ENCODE measurements around the gene RPRD1B.

Gene RPRD1B

DNA sequence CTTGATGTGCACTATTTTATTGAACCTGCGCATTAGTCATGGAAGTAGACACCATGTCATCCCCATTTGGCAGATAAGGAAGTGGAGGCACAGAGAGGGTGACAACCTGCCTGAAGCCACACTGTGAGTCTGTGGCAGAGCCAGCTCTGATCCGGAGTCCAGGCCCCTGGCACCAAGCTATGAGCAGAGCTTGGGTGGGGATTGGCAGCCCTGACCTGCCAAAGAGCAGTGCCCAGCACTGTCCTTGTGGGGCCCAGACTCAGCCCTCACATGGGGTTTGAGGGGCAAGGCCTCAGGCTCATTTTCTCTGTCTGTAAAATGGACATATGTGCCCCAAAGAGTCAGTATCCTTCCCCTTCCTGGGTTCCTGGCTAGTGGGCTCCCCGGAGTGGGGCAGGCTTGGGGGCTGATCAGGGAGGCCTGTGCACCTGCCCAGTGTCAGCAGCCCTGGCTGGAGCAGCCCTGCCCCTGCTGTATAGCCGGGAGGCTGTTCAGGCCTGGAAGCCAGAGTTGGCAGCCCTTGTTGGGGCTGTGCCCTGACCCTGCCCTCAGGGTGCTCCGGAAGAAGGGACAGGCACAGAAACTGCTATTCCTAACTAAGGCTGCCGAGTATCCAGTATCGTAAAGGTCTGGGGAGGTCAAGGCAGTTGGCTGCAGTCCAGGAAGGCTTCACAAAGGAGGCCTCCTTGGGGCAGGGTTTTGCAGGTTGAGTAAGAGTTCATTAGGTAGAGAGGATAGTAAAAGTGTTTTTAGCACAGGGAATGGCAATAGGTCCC is 92.8 kb downstream of the RPRD1B start:
- TF ChIP-seq, protein P1, sequence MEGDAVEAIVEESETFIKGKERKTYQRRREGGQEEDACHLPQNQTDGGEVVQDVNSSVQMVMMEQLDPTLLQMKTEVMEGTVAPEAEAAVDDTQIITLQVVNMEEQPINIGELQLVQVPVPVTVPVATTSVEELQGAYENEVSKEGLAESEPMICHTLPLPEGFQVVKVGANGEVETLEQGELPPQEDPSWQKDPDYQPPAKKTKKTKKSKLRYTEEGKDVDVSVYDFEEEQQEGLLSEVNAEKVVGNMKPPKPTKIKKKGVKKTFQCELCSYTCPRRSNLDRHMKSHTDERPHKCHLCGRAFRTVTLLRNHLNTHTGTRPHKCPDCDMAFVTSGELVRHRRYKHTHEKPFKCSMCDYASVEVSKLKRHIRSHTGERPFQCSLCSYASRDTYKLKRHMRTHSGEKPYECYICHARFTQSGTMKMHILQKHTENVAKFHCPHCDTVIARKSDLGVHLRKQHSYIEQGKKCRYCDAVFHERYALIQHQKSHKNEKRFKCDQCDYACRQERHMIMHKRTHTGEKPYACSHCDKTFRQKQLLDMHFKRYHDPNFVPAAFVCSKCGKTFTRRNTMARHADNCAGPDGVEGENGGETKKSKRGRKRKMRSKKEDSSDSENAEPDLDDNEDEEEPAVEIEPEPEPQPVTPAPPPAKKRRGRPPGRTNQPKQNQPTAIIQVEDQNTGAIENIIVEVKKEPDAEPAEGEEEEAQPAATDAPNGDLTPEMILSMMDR (IDR thresholded peaks at IDR 0.05; ENCODE audit: insufficient read depth, low read length, missing control alignments), result no peak
- ChIA-PET CTCF (interaction anchor here (0.8 to 1.3 kb wide), 6 partner anchors 10 to 95 kb away, joined by 3 to 7 read pairs (median 4); no protein-coding TSS in a partner anchor), POLR2A (no interaction called here)
- no peak overlapping the region for H3K4me3 ChIP-seq (ENCODE audit: low read depth, low read length)
- no peak for DNase-seq (ENCODE audit: low read depth, low spot score)

DNA sequence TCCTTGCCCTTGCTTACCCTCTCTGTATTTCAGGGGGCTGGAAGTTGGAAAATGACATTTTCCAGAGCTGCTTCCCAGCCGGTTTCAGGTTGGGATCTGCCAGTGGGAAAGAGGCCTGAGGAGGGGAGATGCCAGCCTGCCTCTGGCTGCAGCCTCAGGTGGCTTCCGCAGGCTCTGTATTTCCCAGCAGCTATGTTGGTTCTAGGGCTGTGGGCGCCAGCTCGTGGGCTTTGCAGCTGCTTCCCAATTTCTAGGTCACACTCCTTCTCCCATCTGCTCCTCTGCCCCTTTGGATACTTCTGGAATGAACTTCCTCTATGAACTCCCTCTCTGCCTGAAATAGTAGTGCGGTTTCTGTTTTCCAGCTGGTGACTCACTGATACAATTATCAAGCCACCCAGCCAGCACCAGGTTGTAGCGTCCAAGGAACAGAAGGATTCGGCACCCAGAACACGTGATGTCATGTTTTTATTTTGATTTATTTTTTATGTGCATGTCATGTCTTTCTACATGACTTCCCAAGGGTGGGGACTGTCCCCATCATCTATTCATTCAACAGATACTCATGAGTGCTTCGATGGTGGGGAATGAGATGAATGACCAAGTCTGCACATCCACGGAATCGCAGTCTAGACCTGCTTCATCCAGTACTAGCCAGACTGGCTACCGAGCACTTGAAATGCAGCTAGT is 93.5 kb downstream of the RPRD1B start:
- no peak for DNase-seq (ENCODE audit: low read depth, low spot score)
- CTCF ChIA-PET, result interaction anchor here (0.8 to 1.3 kb wide), 5 partner anchors 9 to 94 kb away, joined by 3 to 7 read pairs (median 4); no protein-coding TSS in a partner anchor
- no peak overlapping the region for H3K4me3 ChIP-seq (ENCODE audit: low read depth, low read length)
- TF ChIP-seq, protein P1 (IDR thresholded peaks at IDR 0.05; ENCODE audit: insufficient read depth, low read length, missing control alignments), result no peak
- POLR2A ChIA-PET, result no interaction called here

DNA sequence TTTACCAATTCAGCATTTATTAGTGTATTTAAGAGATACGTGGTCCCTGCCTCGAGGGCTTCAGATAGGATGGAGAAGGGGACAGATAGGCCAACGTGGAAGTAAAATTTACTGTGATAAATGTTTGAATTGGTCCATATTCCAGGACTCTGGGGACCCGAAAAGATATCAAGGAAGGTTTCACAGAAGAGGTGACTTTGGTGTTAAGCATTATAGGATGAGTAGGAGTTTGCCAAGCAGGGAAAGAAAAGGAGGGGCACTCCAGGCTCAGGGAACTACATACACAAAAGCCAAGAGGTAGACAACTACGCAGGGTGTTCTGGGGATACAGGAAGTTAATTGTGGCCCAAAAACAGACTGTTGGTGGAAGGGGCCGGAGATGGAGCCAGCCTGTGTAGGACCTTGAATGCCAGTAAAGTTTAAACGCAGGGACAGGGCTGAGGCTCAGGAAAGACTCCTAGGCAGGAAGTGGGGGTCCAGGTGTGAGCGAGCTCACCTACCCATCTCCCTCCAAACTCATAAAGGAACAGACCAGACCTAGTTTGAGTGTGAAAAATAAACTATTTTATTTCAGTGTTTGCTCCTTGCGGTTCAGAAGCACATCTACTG is 94.5 kb downstream of the RPRD1B start:
- TF ChIP-seq, protein P1 (IDR thresholded peaks at IDR 0.05; ENCODE audit: insufficient read depth, low read length, missing control alignments), result no peak
- ChIA-PET POLR2A (interaction anchor here (1.2 kb wide), 1 partner anchor 20 kb away, joined by 3 read pairs; no protein-coding TSS in a partner anchor), CTCF (interaction anchor here (0.9 to 1.3 kb wide), 5 partner anchors 13 to 93 kb away, joined by 3 to 5 read pairs (median 4); no protein-coding TSS in a partner anchor)
- DNase-seq (ENCODE audit: low read depth, low spot score), result no peak
- H3K4me3 ChIP-seq (ENCODE audit: low read depth, low read length), result no peak overlapping the region

DNA sequence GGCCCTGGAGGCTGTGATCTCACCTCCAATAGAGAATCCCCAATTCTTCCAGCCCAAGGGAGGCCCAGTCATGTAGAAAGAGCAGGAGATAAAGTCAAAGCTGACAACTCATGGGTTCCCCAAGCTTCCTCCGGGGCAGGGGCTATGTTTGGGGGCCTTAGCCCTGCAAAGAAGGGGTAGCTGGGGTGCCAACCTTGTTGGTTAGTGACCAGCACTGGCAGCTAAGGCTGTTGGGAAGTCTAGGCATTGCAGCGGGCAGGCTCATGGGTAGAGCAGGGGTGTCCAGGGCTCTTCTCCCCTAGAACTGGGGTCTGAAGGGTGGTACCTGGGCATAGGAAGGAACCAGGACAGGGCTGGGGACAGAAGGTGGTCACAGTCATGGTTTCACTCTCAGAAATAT is 95.1 kb downstream of the RPRD1B start:
- no peak for DNase-seq (ENCODE audit: low read depth, low spot score)
- TF ChIP-seq, protein P1 (IDR thresholded peaks at IDR 0.05; ENCODE audit: insufficient read depth, low read length, missing control alignments), result no peak
- ChIA-PET CTCF (interaction anchor here (0.9 to 1.3 kb wide), 4 partner anchors 14 to 93 kb away, joined by 3 to 5 read pairs (median 4); no protein-coding TSS in a partner anchor), POLR2A (interaction anchor here (1.2 kb wide), 1 partner anchor 19 kb away, joined by 3 read pairs; no protein-coding TSS in a partner anchor)
- H3K4me3 ChIP-seq (ENCODE audit: low read depth, low read length), result no peak overlapping the region

DNA sequence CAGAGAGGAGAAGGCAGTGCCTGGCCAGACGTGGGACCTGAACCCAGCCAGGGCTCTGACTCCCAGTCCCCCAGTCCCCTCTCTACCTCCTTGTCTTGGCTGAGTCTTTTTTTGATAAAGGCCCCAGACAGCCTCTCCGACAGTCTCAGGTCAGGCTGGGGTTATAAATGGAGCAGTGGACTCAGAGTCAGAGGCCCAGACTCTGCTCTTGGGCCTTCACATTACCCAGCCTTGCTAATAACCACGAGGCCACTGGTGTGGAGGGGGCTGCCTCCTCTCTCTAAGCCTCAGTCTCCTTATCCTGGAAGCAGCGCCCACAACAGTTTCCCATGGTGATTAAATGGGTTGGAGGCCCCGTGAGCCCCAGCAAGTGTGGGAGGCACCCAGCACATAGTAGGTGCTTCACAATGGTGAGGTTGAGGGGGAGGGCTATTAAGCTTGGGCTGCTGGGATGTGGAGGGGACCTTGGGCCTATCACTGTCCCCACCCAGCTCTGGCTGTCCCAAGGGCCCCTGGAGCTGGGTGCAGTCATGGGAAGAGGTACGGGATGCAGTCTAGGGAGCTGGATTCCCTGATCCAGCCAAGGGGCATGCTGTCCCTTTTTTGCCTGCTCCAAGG is 95.8 kb downstream of the RPRD1B start:
- H3K4me3 ChIP-seq (ENCODE audit: low read depth, low read length), result no peak overlapping the region
- POLR2A ChIA-PET, result no interaction called here
- CTCF ChIA-PET, result interaction anchor here (0.9 to 1.2 kb wide), 2 partner anchors 56 to 76 kb away, joined by 3 to 5 read pairs; no protein-coding TSS in a partner anchor
- TF ChIP-seq, protein P1 (IDR thresholded peaks at IDR 0.05; ENCODE audit: insufficient read depth, low read length, missing control alignments), result no peak
- DNase-seq (ENCODE audit: low read depth, low spot score), result no peak
